Measurements from ENCODE around the gene JAGN1. TPM values are rescaled to one million over a fixed set of nuclear protein-coding genes. Genes with fewer than 3 reads are reported as not detected.
A peak's percentile ranks its signal among the peaks of the same experiment; 100 is the strongest.
"Not testable (repeated sequence)": the region's sequence is repeated elsewhere in the genome, so short reads cannot be mapped to it uniquely, and the experiment has no call there.

JAGN1 gene
- polyA plus RNA-seq, 5 donors, result 36.0 to 39.0 (median 38.7) TPM

GRCh38 chr3:9864200-9864927 is 26.0 kb upstream of the JAGN1 start:
- peak; percentile 85 to 89 for DNase-seq

GRCh38 chr3:9865125-9865637 is 25.2 kb upstream of the JAGN1 start:
- DNase-seq, result not testable (repeated sequence)

- no peak for DNase-seq
Measured at GRCh38 chr3:9866639-9867038, 23.8 kb upstream of the JAGN1 start.

GRCh38 chr3:9867106-9867505 is 23.3 kb upstream of the JAGN1 start:
- no peak for DNase-seq

- no peak for DNase-seq
Measured at GRCh38 chr3:9869955-9870354, 20.5 kb upstream of the JAGN1 start.

GRCh38 chr3:9870978-9871377 is 19.4 kb upstream of the JAGN1 start:
- DNase-seq, result no peak

- not testable (repeated sequence) for DNase-seq
Measured at GRCh38 chr3:9872067-9872466, 18.3 kb upstream of the JAGN1 start.

GRCh38 chr3:9875448-9875847 is 15.0 kb upstream of the JAGN1 start:
- no peak for DNase-seq

GRCh38 chr3:9876255-9876654 is 14.2 kb upstream of the JAGN1 start:
- DNase-seq, result not testable (repeated sequence)

GRCh38 chr3:9876991-9877390 is 13.4 kb upstream of the JAGN1 start:
- DNase-seq, result no peak

- DNase-seq, result no peak
Measured at GRCh38 chr3:9878700-9879099, 11.7 kb upstream of the JAGN1 start.

GRCh38 chr3:9879830-9880549 is 10.4 kb upstream of the JAGN1 start, which contains the start of gene CIDEC:
Gene CIDEC, minus strand, starts transcription at chr3:9880253. Its CDS starts 1,767 bp downstream, at chr3:9878486.
- no peak for DNase-seq

GRCh38 chr3:9881441-9881840 is 9.0 kb upstream of the JAGN1 start:
- DNase-seq, result no peak

GRCh38 chr3:9883706-9884554 is 6.5 kb upstream of the JAGN1 start:
- no peak for DNase-seq

- DNase-seq, result no peak
Measured at GRCh38 chr3:9884555-9885165, 5.8 kb upstream of the JAGN1 start.

GRCh38 chr3:9886328-9886727 is 4.1 kb upstream of the JAGN1 start:
- DNase-seq, result no peak

- DNase-seq, result no peak
Measured at GRCh38 chr3:9887480-9887879, 2.9 kb upstream of the JAGN1 start.

GRCh38 chr3:9888540-9888939 is 1.9 kb upstream of the JAGN1 start:
- no peak for DNase-seq

- DNase-seq, result no peak
Measured at GRCh38 chr3:9889405-9889804, 1.0 kb upstream of the JAGN1 start.

- DNase-seq, result no peak
Measured at GRCh38 chr3:9891072-9891622, 737 bp downstream of the JAGN1 start.

GRCh38 chr3:9893739-9894138 is 3.3 kb downstream of the JAGN1 start:
- no peak for DNase-seq
